Astrocyte of the cerebellum (primary cell): ENCODE data around the gene CHID1.

ENCODE experiments used
- DNase-seq: peaks from one replicate; pipeline ENCODE4 v3.0.0-alpha.2; 2011; ENCODE audit warnings: low read depth
- H3K4me3 ChIP-seq: 2 replicates; pipeline ENCODE4 v1.5.1; 2011; ENCODE audit warnings: mild to moderate bottlenecking, low read depth, low read length, moderate library complexity
- CTCF ChIP-seq: IDR thresholded peaks from 2 replicates; pipeline ENCODE4 v1.5.1; 2012; ENCODE audit warnings: low read length, low read depth, moderate library complexity, mild to moderate bottlenecking; ENCODE audit errors: missing control alignments
- in situ Hi-C: cut with HindIII; loops from 2 replicates; pipeline ENCODE4 v1.10.0; 2017; ENCODE audit warnings: low sequenced_read_pairs

The CHID1 gene

GRCh38 chr11:819943-820649, 90.5 kb downstream of the CHID1 start:
- peak overlapping the region; percentile 68 for H3K4me3 ChIP-seq
- in situ Hi-C loops: no loop called here
- no peak for TF ChIP-seq CTCF
- no peak for DNase-seq

- in situ Hi-C loops: no loop called here
- TF ChIP-seq CTCF: no peak
- H3K4me3 ChIP-seq: peak overlapping the region; percentile 68
- peak; percentile 44 for DNase-seq
Measured at GRCh38 chr11:819129-819931, 91.3 kb downstream of the CHID1 start.

- no peak for TF ChIP-seq CTCF
- in situ Hi-C loops: no loop called here
- no peak for DNase-seq
Measured at GRCh38 chr11:818396-819128, 92.0 kb downstream of the CHID1 start, which contains the start of gene PNPLA2. Gene PNPLA2, plus strand, starts transcription at chr11:818914. Its CDS starts 805 bp downstream, at chr11:819719.

More at GRCh38 chr11:818396-819128, 92.0 kb downstream of the CHID1 start, which contains the start of gene PNPLA2:
- peak within 1 kb of the TSS; percentile 68 for H3K4me3 ChIP-seq
